ENCODE results near the gene MEIOC. TPM values are rescaled to one million over a fixed set of nuclear protein-coding genes. Genes with fewer than 3 reads are reported as not detected.

The MEIOC gene
- total and polyA plus RNA-seq, 2 of the 4 experiments (the other 2 are of a cell fraction), result 0.27 to 0.36 TPM

DNA sequence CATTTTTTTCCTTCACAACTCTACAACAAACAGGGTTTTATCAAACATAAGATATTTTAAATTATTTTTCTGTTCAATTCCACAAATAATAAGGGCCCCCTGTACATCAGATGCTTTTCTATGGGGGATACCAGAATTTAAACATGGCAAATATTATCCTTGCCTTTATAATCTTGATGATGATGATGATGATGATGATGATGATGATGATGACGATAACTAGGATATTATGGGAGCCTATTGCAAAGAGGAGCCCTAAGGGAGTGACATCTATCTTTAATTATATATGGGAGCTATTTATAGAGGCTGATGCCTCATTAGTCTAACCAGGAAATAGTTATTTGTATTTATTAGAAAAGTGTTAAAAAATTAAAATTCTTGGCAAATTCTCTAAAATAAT, 6.8 kb downstream of the MEIOC start:
- Histone ChIP-seq H2BK5ac (ENCODE audit: low read depth, low read length, poor library complexity, severe bottlenecking) (no peak overlapping the region), H2BK15ac (ENCODE audit: low read depth, low read length) (no peak overlapping the region), H3K9me3 (ENCODE audit: control insufficient read depth, insufficient read depth, low read length) (no peaks in the 10 kb centered on the region), H3K4me1 (ENCODE audit: control insufficient read depth, insufficient read depth, low read length) (no peaks in the 10 kb centered on the region), H3K4me3 (ENCODE audit: insufficient read depth, low read depth, low read length) (no peak overlapping the region), H3K23ac (ENCODE audit: low read depth, low read length) (no peak overlapping the region), H2AK5ac (ENCODE audit: low read depth, low read length) (no peak overlapping the region), H3K9ac (ENCODE audit: low read depth, low read length) (no peak overlapping the region), H3K36me3 (ENCODE audit: control insufficient read depth, insufficient read depth, low read length) (no peaks in the 10 kb centered on the region), H4K8ac (ENCODE audit: low read depth in 2 of 2, low read length in 2 of 2) (no peak overlapping the region), H2BK20ac (ENCODE audit: low read depth, low read length) (no peak overlapping the region), H2AK9ac (replicated peaks; ENCODE audit: low read depth, low read length, poor library complexity) (no peak overlapping the region), H3K18ac (ENCODE audit: low read depth, low read length) (no peak overlapping the region), H4K5ac (ENCODE audit: low read depth, low read length) (no peak overlapping the region), H3K79me1 (ENCODE audit: low read depth in 1 of 2, low read length in 2 of 2) (no peaks in the 10 kb centered on the region), H3K14ac (replicated peaks; ENCODE audit: low read depth, low read length) (no peak overlapping the region), H3K9me1 (ENCODE audit: insufficient read depth, low read length) (no peaks in the 10 kb centered on the region), H2BK120ac (ENCODE audit: low read depth, low read length) (no peak overlapping the region), H4K91ac (ENCODE audit: insufficient read depth, low read depth, low read length) (no peak overlapping the region), H3K27ac (ENCODE audit: insufficient read depth, low read length) (no peak overlapping the region), H3K27me3 (ENCODE audit: control insufficient read depth, insufficient read depth, low read length) (no peaks in the 10 kb centered on the region), H2AFZ (replicated peaks; ENCODE audit: low read length, poor library complexity) (no peak overlapping the region), H3K56ac (ENCODE audit: extremely low read depth, insufficient read depth, low read length) (no peak overlapping the region), H3K4ac (ENCODE audit: low read depth, low read length) (no peak overlapping the region), H4K20me1 (ENCODE audit: insufficient read depth, low read length) (no peaks in the 10 kb centered on the region), H3K4me2 (ENCODE audit: low read depth, low read length) (no peak overlapping the region)
- dilution Hi-C loops (cut with HindIII; ENCODE audit: low sequenced_read_pairs, unreplicated experiment) (no loop called here), intact Hi-C loops (cut with micrococcal nuclease) (no loop called here), in situ Hi-C loops (cut with MboI; ENCODE audit: low sequenced_read_pairs) (no loop called here)
- ATAC-seq (ENCODE audit: low read depth) (no peak), DNase-seq (no peak)
- POLR2A ChIA-PET (ENCODE audit: unreplicated experiment), result no interaction called here
- WGBS, 2 experiments (ENCODE audit: extremely low coverage in 2 of 2, insufficient read length in 1 of 2), result no CpG with 5 or more reads among the region's 1 CpG
- CTCF ChIA-PET, result no interaction called here
- TF ChIP-seq, protein P1, sequence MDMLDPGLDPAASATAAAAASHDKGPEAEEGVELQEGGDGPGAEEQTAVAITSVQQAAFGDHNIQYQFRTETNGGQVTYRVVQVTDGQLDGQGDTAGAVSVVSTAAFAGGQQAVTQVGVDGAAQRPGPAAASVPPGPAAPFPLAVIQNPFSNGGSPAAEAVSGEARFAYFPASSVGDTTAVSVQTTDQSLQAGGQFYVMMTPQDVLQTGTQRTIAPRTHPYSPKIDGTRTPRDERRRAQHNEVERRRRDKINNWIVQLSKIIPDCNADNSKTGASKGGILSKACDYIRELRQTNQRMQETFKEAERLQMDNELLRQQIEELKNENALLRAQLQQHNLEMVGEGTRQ (IDR thresholded peaks at IDR 0.05; ENCODE audit: low read depth, low read length), result no peak
- TF ChIP-seq RCOR1 (IDR thresholded peaks at IDR 0.05; ENCODE audit: insufficient replicate concordance, low read length) (no peak), NFE2L2 (IDR thresholded peaks at IDR 0.05; ENCODE audit: low read depth, low read length) (no peak), RFX5 (IDR thresholded peaks at IDR 0.05; ENCODE audit: low read depth, low read length) (no peak), MXI1 (IDR thresholded peaks at IDR 0.05; ENCODE audit: borderline replicate concordance, low read depth, low read length) (no peak), RAD21 (IDR thresholded peaks at IDR 0.05; ENCODE audit: low read length) (no peak), CEBPB (IDR thresholded peaks at IDR 0.05; ENCODE audit: low read depth, low read length) (no peak), POLR2A (IDR thresholded peaks at IDR 0.05; ENCODE audit: low read depth, low read length) (no peak), SMC3 (IDR thresholded peaks at IDR 0.05; ENCODE audit: low read depth, low read length) (no peak), MAFK (IDR thresholded peaks at IDR 0.05; ENCODE audit: low read depth, low read length) (no peak), CHD1 (IDR thresholded peaks at IDR 0.05; ENCODE audit: low read depth, low read length) (no peak), ELK1 (IDR thresholded peaks at IDR 0.05; ENCODE audit: borderline replicate concordance, low read depth, low read length) (no peak), FOS (IDR thresholded peaks at IDR 0.05; ENCODE audit: low read depth, low read length) (no peak), MAZ (IDR thresholded peaks at IDR 0.05; ENCODE audit: borderline replicate concordance, low read depth, low read length) (no peak), BHLHE40 (IDR thresholded peaks at IDR 0.05; ENCODE audit: low read depth, low read length) (no peak)
- TF ChIP-seq, protein P2, sequence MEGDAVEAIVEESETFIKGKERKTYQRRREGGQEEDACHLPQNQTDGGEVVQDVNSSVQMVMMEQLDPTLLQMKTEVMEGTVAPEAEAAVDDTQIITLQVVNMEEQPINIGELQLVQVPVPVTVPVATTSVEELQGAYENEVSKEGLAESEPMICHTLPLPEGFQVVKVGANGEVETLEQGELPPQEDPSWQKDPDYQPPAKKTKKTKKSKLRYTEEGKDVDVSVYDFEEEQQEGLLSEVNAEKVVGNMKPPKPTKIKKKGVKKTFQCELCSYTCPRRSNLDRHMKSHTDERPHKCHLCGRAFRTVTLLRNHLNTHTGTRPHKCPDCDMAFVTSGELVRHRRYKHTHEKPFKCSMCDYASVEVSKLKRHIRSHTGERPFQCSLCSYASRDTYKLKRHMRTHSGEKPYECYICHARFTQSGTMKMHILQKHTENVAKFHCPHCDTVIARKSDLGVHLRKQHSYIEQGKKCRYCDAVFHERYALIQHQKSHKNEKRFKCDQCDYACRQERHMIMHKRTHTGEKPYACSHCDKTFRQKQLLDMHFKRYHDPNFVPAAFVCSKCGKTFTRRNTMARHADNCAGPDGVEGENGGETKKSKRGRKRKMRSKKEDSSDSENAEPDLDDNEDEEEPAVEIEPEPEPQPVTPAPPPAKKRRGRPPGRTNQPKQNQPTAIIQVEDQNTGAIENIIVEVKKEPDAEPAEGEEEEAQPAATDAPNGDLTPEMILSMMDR (conservative IDR thresholded peaks at IDR 0.05; ENCODE audit: low read depth, low read length), result no peak
- no TSS peak for BruUV-seq (replicated peaks)

Data from IMR-90 (cell line).